Measurements from ENCODE around the gene MFAP4.

Gene MFAP4

DNA sequence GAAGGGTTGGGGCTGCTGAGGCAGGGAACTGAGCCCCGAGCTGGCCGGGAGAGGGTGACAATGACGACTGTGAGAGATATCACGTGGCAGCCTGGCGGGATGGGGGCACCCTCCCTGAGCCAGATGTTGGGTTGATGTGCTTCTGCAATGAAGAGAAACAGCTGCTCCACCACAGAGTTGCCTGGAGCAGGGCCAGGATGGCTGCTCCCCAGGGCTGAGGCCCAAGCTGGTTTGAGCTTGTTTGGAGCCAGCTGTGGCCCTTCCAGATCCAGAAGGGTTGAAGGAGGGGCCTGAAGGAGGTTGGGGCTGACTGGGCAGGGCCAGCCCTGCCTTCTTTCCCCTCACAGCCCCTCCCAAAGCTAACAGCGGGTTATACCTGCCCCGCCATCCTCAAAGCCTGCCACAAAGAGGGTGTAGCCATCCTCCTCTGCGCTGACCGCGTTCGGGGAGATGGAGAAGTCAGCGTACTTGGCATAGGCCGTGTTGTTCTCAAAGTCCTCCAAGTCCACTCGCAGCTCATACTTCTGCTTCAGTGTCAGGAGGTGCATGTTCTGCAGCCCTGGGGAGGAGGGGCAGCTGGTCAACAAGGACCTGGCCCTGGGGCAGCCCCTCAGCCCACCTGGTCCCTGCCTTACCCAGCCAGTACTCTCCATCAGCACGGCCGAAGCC lies 2.1 kb downstream of the MFAP4 start:
- DNase-seq, result no peak

DNA sequence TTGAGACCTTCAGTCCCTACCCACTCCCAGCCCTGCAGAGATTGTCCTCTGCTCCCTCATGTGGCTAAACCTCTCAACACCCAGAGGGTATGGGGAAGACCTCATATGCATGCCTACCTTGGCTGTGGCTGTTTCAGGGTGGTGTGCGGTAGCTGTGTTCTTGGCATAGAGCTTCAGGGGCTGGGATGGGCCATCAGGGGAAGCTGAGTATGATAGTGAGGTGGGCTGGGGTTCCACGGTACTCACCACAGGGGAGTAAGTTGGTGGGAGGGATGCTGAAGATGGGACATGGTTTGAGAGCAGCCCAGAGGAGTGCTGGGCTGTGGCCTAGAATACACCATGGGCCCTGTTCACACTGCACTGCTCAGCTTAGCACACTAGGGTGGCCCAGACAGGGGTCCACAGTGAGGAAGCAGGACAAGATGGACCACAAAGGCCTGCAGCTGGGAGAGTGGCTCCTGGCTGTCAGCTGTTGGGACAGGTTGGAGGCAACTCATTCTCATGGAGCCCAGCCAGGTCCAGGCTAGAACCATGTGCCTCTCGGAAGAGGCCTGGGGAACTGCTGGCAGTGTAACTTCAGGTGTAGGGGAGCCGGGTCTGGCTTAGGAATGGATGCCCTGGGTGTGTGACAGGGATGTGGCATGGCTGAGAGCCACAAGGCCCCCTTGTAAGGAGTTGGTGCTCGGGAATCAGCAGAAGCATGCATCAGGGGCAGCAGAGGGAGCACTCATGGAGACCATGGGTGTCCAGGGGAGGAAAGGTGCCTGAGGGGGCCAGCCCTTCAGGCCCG lies 3.1 kb downstream of the MFAP4 start:
- no peak for DNase-seq

DNA sequence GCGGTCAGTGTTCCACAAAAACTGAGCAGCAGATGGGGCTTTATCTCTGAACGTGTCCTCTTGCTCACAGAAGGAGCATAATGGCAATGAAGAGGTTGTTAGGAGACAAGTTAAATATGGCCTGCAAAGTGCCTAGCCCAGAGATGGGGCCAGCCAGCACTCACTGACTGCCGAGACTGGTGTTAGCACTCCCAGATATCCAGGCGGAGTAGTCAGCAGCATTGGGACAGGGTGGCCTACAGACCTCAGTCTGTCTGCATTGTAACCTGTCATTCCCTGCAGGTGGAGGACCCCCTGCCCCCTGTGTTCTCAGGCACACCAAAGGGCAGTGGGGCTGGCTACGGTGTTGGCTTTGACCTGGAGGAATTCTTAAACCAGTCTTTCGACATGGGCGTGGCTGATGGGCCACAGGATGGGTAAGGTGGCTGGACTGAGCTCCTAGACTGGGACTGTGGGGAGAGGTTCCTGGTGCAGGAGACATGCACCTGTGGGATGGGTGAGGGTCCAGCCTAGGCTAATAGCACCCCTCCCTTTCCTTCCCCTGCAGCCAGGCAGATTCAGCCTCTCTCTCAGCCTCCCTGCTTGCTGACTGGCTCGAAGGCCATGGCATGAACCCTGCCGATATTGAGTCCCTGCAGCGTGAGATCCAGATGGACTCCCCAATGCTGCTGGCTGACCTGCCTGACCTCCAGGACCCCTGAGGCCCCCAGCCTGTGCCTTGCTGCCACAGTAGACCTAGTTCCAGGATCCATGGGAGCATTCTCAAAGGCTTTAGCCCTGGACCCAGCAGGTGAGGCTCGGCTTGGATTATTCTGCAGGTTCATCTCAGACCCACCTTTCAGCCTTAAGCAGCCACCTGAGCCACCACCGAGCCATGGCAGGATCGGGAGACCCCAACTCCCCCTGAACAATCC lies 4.2 kb downstream of the MFAP4 start:
- DNase-seq, result no peak

DNA sequence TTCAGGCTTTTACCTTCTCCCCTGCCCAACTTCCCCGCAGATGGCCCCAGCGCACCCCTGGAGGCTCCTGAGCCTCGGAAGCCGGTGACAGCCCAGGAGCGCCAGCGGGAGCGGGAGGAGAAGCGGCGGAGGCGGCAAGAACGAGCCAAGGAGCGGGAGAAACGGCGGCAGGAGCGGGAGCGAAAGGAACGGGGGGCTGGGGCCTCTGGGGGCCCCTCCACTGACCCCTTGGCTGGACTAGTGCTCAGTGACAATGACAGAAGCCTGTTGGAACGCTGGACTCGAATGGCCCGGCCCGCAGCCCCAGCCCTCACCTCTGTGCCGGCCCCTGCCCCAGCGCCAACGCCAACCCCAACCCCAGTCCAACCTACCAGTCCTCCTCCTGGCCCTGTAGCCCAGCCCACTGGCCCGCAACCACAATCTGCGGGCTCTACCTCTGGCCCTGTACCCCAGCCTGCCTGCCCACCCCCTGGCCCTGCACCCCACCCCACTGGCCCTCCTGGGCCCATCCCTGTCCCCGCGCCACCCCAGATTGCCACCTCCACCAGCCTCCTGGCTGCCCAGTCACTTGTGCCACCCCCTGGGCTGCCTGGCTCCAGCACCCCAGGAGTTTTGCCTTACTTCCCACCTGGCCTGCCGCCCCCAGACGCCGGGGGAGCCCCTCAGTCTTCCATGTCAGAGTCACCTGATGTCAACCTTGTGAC lies 5.1 kb downstream of the MFAP4 start:
- no peak for DNase-seq

DNA sequence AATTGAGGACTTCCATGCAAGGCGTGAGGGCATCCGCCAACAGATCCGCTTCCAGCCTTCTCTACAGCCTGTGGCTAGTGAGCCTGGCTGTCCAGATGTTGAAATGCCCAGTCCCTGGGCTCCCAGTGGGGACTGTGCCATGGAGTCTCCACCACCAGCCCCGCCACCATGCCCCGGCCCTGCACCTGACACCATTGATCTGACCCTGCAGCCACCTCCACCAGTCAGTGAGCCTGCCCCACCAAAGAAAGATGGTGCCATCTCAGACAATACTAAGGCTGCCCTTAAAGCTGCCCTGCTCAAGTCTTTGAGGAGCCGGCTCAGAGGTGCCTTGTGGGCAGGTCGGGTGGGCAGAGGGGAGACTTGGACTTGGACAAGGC lies 5.6 kb downstream of the MFAP4 start:
- no peak for DNase-seq

DNA sequence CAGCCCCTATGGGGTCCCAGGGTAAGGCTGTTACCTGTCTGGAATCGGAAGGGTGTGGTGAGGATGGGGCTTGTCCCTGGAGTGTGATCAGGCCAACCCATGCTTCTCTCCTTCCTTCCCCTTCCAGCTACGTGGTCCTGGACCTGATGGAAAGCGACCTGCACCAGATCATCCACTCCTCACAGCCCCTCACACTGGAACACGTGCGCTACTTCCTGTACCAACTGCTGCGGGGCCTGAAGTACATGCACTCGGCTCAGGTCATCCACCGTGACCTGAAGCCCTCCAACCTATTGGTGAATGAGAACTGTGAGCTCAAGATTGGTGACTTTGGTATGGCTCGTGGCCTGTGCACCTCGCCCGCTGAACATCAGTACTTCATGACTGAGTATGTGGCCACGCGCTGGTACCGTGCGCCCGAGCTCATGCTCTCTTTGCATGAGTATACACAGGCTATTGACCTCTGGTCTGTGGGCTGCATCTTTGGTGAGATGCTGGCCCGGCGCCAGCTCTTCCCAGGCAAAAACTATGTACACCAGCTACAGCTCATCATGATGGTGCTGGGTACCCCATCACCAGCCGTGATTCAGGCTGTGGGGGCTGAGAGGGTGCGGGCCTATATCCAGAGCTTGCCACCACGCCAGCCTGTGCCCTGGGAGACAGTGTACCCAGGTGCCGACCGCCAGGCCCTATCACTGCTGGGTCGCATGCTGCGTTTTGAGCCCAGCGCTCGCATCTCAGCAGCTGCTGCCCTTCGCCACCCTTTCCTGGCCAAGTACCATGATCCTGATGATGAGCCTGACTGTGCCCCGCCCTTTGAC lies 6.3 kb downstream of the MFAP4 start:
- no peak for DNase-seq

DNA sequence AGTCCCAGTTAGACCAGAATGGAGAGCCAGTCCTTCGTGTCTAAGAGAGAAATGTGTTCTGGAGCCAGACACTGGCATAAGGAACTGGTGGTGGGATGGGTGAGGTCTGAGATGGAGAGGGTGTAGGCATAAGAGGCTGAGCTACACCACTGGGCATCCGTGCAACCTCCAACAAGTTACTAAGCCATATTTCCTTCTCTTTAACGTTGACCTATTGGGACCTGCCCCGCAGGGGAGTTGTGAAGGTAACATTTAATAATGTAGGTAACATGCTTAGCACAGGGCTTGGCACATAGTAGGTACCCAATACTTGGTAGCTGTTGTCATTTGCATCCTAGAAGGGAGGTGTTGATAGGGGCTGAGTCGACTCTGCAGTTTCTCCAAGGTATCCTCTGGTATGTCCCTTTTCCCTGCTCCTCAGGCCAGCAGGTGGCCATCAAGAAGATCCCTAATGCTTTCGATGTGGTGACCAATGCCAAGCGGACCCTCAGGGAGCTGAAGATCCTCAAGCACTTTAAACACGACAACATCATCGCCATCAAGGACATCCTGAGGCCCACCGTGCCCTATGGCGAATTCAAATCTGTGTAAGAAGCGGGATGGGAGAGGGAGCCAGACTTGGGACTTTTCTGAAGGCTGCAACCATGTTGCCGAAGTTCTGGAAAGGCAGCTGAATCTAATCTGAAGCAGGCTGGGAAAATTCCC lies 7.5 kb downstream of the MFAP4 start:
- DNase-seq, result no peak

DNA sequence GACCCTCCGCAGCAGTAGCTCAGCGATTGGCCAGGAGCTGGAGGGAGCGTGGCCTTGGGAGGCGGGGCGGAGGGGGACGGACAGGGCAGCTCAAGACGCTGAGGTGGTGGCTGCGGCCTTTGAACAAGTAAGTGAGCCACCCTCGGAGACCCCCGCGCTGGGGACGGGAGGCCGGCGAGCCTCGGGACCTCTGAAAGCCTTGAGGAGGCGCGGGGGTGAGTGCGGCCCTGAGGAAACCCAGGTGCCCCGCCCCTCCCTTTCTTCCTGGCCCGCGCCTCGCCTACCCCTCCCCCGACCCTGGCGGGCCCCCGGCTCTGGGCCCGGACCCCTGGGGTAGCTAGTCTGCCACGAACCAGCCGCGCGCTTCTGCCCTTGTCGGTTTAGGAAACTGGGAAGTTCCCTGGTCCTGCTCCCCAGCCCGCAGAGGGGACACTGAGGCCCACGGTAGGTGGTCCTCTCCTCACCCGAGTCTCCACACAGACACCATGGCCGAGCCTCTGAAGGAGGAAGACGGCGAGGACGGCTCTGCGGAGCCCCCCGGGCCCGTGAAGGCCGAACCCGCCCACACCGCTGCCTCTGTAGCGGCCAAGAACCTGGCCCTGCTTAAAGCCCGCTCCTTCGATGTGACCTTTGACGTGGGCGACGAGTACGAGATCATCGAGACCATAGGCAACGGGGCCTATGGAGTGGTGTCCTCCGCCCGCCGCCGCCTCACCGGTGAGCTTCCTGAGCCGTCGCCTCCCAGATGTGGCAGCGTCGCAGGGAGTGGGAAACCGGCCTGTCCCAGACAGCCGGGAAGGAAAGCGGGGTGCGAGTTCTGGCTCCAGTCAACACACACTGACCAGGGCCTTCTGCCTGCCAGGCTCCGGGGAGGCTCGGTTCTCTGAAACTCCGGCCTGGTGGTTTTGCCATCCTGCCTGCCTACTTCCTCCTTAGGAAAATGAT lies 8.3 kb downstream of the MFAP4 start, which contains the start of gene MAPK7:
Gene MAPK7 (plus strand): TSS at position 83 of the 945 bp plus-strand sequence. CDS start 403 bp downstream, at position 486.
- DNase-seq, result peak in 1 of 4 experiments; percentile 43

DNA sequence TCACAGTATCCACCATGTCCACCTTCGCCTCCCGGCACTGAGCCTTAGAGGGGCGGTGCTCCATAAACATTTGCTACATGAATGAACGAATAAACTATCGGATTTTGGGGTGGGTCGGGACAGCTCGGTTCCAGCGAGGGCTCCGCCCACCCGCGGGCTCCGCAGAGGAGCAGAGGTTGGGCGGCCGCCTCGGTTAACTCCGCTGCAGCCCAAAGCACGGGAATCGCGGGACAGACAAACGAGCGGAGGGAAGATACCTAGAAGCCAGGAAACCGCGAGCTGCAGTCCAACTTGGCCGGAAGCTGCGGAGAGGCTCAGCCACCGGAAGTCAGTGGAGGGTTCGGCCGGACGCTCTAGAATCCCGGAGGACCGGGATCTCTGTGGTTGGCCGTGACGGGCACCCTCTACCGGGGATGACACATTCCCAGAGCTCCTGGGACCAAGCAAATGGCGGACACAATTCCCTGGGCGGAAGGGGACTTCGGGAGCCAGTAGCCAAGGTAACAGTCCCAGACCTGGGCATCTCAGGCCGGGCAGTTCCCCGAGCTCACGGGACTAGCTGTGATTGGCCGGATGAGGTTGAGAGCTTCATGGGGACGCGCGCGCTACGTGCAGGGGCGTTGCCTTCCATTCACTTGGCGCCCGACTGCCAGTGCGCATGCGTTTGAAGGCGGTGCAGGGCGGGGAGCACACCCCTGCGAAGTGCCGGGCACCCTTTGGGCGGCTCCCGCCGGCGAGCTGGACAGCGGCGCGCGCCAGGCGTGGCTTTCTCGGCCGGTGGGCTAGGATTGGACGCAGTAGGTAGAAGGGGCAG lies 9.2 kb downstream of the MFAP4 start:
- peak; percentile 91 to 92 (median 91) for DNase-seq

DNA sequence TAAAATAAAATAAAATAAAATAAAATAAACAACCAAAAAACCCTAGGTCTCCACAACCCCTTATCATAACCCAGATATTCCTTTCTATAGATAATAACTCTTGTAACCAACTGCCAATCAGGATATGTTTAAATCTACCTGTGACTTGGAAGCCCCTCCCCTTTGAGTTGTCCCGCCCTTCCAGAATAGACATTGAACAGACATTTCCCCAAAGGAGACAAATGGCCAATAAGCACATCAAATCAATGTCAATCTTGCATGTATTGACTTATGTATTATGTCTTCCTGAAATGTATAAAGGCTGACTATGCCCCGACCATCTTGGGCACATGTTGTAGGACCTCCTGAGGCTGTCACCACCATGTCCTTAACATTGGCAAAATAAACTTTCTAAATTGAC lies 10.2 kb downstream of the MFAP4 start:
- no peak for DNase-seq

DNA sequence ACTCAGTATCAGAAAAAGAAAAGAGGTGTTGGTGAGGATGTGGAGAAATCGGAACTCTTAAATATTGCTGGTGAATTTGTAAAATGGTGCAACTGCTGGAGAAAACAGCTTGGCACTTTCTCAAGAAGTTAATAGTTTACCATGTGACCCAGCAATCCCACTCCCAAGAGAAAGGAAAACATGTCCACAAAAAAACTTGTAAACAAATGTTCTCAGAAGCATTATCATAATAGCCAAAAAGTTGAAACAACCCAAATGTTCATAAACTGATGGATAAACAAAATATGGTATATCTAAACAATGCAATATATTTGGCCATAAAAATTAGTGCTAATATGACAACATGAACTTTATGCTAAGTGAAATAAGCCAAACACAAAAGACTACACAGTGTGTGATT lies 11.3 kb downstream of the MFAP4 start:
- no peak for DNase-seq

DNA sequence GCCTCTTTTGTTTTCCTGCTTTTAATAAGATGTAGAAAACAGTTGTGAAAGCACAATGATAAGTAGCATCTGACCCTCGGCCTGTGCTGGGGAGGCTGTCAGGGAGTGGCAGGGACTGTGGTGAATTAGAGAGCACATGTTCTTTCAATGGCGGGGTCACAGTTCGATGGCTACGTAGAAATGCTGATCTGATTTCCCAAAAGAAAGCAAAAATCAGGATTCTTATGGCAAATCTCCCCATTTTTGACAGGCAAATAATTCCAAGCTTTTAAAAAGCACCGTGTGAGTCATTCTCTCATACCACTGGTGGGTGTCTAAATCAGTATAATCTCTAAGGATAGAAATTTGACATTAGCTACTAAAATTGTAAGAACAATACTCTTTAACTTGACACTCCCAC lies 12.9 kb downstream of the MFAP4 start:
- DNase-seq, result no peak

DNA sequence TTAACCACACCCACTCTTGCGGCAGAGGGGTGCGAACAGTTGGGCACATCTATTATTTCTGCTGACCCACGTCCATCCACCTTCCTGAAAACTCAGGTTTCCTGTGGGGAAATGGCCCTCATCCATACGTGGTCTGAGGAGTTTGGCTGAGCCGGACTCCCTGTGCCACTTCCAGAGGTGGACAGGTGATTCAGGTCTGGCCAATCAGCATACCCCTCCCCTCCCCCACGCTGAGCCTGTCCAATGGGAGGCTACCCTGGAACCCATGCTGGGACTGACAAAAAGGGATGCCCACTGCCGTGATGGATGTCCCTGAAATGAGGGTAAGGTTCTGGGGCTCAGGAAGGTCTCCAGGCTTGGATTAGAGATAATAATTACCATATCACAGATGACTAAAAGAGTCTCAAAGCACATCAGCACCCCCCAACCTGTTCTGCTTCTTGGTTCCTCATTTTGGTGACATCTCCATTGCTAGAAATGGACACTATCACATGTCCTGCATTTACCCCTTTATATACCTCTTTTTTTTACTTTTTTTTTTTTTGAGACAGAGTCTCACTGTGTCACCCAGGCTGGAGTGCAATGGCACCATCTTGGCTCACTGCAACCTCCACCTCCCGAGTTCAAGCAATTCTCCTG lies 14.0 kb downstream of the MFAP4 start:
- no peak for DNase-seq

DNA sequence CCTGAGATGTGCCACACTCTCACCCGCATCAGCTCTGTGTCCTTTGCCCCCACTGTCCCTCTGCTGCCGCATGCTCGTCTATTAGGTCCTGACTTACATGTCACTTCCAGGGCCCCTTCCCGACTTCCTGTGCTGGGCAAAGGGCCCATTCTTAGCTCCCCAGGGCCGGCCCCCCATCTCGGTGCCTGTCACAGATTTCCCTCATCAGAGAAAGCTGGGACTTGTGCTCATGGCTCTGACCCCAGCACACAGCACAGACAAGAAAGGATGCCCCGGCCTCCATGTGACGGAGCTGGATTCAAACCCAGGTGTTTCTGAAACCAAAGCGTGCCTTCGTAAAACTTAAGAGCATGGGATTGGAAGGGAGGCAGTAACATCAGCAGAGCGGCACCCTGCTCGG lies 14.6 kb downstream of the MFAP4 start:
- DNase-seq, result no peak

DNA sequence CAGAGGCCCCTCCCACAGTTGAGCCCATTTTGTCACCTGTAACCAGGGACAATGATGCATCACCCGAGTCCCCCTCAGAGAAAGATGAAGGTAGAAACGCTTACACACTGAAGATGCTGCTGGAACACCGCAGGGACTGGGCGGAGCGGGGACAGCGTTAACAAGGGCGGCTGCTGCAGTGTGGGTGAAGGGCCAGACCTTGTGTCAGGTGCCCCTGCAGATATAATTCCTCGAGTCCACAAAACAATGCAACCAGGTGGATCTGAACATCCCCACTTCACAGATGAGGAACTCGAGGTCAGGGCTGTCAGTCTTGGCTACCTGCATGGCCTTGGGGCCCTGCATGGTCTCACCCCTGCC lies 15.0 kb downstream of the MFAP4 start:
- DNase-seq, result no peak

DNA sequence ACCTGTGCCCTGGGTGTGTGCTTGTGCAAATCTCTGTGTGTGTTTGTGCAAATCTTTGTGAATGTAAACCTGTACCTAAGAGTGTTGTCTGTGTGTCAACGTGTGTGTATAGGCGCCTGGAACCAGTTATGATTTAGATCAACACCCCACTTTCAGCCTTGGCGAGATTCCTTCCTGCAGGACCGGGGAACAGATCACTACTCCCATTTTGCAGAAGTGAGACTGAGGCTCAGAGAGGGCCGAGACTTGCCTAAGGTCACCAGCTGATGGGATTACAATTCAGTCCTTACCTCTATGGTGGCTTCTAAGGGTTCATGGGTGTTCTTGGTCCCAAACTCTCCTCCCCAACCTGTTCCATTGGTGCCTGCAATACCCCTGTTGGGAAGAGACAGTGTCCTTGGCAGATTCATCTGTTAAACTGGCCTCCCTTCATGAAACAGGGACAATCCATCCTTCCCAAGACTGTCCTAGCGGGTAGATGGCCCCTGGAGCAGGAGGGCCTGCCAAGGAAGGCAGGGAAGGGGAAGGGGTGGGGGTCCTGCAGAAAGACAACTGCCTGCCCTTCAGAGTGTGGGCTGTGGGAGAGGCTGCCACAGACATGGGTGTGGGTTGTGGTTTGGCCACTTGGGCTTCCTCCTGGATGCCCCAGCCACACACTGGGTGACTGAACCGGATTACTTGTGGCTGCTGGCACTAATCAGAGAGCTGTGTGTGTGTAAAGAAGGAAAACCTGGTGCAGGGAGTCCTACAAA lies 15.6 kb downstream of the MFAP4 start:
- DNase-seq, result no peak

DNA sequence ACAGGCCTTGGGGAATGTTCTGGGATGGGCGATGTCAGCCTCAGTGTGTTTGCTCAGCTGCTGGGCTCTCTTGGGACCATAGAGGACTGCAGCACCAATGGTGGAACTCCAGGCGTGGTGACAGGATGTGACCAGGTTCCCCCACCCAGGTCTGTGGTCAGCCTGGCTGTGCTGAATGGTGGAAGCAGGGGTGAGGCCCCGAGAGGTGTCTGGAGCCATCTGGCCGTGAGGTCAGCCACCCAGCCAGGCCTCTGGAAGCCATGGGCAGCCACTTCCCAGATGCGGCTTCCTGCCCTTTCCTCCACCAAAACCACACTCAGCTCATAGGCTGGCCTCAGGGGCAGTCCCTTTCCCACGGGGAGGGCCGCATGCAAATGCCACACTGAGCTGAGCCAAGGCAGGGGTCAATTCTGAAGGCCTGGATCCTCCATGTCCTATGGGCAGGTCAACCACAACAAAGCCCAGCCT lies 16.5 kb downstream of the MFAP4 start:
- no peak for DNase-seq
